ENCODE measurements around the gene FLNB. TPM values are rescaled to one million over a fixed set of nuclear protein-coding genes. Genes with fewer than 3 reads are reported as not detected.
A peak's percentile ranks its signal among the peaks of the same experiment; 100 is the strongest.

FLNB gene
- total RNA-seq, 4 donors from 2014 or later: 82.5 to 192 (median 145) TPM

GRCh38 chr3:58116161-58116955, 108.1 kb downstream of the FLNB start:
- ATAC-seq (ENCODE audit: low FRiP score) (no peak), DNase-seq (ENCODE audit: low spot score) (no peak)
- TF ChIP-seq, protein P1, sequence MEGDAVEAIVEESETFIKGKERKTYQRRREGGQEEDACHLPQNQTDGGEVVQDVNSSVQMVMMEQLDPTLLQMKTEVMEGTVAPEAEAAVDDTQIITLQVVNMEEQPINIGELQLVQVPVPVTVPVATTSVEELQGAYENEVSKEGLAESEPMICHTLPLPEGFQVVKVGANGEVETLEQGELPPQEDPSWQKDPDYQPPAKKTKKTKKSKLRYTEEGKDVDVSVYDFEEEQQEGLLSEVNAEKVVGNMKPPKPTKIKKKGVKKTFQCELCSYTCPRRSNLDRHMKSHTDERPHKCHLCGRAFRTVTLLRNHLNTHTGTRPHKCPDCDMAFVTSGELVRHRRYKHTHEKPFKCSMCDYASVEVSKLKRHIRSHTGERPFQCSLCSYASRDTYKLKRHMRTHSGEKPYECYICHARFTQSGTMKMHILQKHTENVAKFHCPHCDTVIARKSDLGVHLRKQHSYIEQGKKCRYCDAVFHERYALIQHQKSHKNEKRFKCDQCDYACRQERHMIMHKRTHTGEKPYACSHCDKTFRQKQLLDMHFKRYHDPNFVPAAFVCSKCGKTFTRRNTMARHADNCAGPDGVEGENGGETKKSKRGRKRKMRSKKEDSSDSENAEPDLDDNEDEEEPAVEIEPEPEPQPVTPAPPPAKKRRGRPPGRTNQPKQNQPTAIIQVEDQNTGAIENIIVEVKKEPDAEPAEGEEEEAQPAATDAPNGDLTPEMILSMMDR (IDR thresholded peaks at IDR 0.05): no peak

- ATAC-seq (ENCODE audit: low FRiP score) (peak; percentile 6), DNase-seq (ENCODE audit: low spot score) (no peak)
- TF ChIP-seq, protein P1 (IDR thresholded peaks at IDR 0.05): no peak
Observed at GRCh38 chr3:58116985-58117384, 108.8 kb downstream of the FLNB start.

DNA sequence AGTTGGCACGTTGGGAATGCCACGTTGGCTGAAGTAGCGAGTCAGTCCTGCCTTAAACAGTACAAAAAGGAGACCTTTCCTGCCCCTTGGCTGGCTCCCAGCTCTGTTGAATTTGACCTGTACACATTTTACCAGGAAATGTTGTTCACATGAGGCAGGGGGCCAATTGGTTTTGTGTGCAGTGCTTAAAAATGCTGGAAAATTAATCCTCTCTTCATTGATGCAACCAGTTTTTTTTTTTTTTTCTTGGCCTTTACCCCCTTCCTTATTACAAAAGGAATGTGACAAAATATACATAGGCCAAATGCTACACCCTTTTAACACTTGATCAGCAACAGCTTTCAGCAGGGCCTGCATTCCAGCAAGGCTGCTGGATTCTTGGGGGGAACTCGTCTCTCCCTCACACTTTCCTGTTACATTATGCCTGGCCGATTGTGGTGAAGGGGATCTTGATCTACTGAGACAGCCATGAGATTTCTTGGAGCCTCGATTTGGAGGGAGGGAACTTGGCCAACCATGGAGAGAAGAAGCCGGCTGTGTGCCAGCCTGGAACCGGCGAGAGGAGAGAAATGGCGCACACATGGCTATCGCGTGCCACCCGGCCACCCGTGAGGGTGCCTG, 109.4 kb downstream of the FLNB start:
- ATAC-seq (ENCODE audit: low FRiP score) (peak; percentile 52), DNase-seq (ENCODE audit: low spot score) (peak; percentile 55)
- TF ChIP-seq, protein P1 (IDR thresholded peaks at IDR 0.05): no peak

DNA sequence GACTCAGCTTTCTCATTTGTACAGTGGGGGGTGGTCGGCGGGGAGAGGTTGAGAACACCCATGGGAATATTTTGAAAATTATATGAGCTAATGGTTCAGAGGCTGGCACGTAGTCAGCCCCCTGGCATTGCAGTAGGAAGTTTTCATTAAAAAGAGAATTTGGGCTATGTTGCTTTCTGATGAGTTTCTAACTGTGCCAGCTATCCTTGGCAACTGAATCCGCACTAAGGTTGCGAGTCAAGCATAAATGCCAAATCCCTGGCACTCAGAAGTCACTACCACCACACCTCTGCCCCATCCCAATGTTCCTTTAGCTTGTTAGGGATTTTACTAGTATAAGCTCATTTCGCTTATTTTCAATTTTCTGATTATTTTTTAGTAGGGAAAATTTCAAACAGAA, 111.0 kb downstream of the FLNB start:
- DNase-seq (ENCODE audit: low spot score): no peak
- TF ChIP-seq, protein P1 (IDR thresholded peaks at IDR 0.05): no peak
- ATAC-seq (ENCODE audit: low FRiP score): no peak

DNA sequence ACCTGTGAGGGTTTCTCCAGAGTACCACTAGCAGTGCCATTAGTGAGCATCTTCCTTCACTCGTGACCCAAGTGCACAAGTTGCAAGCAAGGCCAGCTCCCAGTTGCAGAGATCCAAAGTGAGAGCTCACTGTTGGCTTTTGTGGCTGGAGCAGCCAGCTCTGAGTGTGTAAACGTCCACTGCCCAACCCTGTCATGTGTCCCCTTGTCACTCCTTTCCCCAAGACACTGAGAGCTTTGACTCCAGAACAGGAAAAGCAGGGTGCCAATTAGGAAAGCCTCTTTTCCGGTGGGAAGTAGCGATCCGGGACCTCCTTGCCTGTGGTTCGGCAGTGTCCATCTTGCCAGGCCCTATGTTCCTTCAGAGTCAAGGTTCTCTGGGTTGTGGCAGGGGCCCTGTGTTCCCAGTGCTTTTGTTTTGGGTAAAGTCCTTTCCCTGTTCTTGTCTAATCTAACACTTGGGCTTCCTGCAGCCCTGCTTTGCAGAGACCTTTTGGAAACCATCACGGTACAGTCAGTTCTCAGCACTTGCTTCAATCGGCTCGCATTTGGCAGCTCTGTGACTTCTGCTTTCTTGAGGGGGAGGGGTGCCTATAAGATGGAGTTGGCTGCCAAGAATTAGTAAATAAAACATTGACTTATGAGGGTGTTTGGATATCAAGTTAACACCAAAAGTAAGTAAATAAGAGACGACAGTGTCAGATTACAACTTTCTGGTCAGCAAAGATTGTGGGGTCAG, 112.0 kb downstream of the FLNB start:
- no peak for ATAC-seq (ENCODE audit: low FRiP score)
- no peak for DNase-seq (ENCODE audit: low spot score)
- TF ChIP-seq, protein P1 (IDR thresholded peaks at IDR 0.05): no peak

- DNase-seq (ENCODE audit: low spot score) (no peak), ATAC-seq (ENCODE audit: low FRiP score) (no peak)
- TF ChIP-seq, protein P1 (IDR thresholded peaks at IDR 0.05): no peak
Observed at GRCh38 chr3:58121183-58121582, 113.0 kb downstream of the FLNB start.

Data from omental fat pad (tissue), 4 donors.